ENCODE measurements around the gene TGFB1.

Gene TGFB1

DNA sequence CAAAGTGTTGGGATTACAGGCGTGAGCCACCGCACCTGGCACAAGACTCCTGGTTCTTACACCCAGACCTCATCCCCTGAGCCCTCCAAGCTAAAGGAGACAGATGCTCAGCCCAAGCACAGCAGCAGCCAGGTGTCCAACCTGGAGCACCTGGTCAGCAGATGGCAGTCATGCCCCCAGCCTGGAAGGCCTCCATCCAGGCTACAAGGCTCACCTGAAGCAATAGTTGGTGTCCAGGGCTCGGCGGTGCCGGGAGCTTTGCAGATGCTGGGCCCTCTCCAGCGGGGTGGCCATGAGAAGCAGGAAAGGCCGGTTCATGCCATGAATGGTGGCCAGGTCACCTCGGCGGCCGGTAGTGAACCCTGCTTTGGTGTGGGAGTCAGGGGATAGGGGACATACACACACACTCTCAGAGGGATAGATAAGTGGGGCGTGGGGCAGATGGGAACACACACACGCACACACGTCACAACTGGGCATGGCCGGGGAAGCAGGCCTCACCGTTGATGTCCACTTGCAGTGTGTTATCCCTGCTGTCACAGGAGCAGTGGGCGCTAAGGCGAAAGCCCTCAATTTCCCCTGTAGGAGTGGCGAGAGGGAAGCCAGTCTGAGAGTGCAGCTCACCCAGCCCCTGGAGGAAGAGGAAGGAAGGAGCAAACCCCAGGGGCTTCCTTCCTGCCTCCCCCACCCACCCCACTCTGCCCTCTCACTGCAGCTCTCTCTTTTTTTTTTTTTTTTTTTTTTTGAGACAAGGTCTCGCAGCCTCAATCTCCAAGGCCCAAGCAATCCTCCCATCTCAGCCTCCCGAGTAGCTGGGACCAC is 11.8 kb downstream of the TGFB1 start:
- DNase-seq (ENCODE audit: low spot score): no peak

DNA sequence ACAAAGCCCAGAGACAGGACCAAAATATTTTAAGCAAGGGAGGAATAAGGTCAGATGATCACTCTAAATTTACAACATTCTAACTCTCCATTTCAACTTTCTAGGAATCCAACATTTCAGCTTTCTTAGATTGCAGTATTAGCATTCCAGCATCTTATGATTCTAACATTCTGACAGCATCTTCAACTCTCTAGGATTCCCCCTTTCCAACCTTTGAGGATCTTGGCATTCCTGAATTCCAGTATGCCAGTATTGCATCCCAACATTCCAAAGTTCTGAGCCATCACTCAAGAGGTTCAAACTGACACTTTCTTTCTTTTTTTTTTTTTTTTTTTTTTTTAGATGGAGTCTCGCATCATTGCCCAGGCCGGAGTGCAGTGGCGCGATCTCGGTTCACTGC is 13.8 kb downstream of the TGFB1 start:
- peak; percentile 91 for DNase-seq (ENCODE audit: low spot score)

DNA sequence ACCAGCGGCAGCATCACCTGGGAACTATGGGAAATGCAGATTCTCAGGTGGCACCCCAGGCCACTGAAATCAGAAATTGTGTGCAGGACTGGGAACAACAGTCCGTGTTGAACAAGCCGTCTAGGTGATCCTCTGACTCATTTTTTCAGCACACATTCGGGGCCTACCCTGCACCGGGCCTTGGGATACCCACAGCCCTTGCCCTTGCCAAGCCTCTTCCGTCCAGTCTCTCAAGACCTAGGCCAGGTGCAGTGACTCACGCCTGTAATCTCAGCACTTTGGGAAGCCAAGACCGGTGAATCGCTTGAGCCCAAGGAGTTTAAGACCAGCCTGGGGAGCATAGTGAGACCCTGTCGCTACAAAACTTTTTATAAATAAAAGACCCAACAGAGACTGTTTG is 18.3 kb downstream of the TGFB1 start:
- no peak for DNase-seq (ENCODE audit: low spot score)

GRCh38 chr19:41334793-41335192 is 18.9 kb downstream of the TGFB1 start:
- no peak for DNase-seq (ENCODE audit: low spot score)

DNA sequence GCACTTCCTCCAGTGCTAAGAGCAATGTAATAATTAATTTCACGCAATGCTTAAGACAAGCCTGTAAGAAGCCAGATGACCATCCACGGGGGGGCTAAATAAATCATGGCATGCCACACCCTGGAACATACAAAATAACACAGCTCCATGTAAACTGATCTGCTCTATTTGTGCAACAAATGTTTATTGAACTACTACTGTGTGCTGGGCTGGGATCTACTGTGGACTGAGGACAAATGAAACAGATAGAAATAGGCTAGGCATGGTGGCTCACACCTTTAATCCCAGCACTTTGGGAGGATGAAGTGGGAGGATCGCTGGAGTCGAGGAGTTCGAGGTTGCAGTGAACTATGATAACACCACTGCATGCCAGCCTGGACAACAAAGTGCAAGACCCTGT is 21.3 kb downstream of the TGFB1 start:
- no peak for DNase-seq (ENCODE audit: low spot score)

DNA sequence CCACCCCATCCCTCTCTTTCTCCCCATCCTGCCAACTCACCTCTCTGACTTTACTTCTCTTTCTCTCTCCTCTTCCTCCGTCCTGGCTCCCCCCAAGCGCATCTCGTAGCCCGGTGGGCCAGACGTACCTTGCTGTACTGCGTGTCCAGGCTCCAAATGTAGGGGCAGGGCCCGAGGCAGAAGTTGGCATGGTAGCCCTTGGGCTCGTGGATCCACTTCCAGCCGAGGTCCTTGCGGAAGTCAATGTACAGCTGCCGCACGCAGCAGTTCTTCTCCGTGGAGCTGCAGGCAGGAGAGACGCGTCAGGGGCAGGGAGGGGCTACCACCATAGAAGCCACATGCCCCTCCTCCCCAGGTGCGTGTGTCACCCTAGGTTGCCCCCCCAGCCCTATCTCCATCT is 21.7 kb downstream of the TGFB1 start:
- DNase-seq (ENCODE audit: low spot score): no peak

DNA sequence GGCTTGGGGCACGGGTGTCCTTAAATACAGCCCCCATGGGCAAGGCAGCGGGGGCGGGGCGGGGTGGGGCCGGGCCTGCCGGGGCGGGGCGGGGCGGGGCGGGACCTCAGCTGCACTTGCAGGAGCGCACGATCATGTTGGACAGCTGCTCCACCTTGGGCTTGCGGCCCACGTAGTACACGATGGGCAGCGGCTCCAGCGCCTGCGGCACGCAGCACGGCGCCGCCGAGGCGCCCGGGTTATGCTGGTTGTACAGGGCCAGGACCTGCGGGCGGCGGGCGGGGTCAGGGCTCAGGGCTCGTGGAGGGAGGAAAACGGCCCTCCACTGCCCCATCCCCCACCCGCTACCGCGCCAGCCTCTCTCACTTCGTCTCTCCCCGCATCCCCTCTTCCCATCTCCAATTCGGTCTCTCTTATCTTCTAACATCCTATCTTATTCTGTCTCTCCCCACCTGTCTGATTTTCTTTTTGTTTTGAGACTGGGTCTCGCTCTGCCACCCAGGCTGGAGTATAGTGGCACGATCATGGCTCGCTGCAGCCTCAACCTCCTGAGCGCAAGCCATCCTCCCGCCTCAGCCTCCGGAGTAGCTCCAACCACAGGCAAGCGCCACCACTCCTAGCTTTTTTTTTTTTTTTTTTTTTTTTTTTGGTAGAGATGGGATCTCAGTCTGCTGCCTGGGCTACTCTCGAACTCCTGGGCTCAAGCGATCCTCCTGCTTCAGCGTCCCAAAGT is 22.6 kb downstream of the TGFB1 start:
- no peak for DNase-seq (ENCODE audit: low spot score)

- DNase-seq (ENCODE audit: low spot score): no peak
Observed at GRCh38 chr19:41330481-41330880, 23.2 kb downstream of the TGFB1 start.

DNA sequence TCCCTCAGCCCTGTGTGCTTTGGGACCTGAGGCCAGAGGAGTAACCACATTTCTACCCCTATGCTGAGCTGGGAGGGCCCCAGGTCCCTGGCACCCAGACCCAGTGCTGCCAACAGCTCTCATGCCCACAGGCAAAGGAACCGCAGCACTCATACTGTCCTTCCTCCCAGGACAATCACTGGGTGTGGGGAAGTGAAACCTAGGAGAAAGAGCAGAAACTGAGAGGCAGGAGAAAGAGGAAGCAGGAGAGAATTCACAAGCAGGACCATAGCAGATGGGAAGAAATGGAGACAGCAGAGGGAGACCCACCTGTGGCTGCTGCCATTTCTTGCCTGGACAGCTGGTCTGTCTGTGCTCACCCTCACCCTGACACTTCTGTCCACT is 24.9 kb downstream of the TGFB1 start:
- no peak for DNase-seq (ENCODE audit: low spot score)

GRCh38 chr19:41328157-41328841 is 25.4 kb downstream of the TGFB1 start:
- DNase-seq (ENCODE audit: low spot score): no peak

DNA sequence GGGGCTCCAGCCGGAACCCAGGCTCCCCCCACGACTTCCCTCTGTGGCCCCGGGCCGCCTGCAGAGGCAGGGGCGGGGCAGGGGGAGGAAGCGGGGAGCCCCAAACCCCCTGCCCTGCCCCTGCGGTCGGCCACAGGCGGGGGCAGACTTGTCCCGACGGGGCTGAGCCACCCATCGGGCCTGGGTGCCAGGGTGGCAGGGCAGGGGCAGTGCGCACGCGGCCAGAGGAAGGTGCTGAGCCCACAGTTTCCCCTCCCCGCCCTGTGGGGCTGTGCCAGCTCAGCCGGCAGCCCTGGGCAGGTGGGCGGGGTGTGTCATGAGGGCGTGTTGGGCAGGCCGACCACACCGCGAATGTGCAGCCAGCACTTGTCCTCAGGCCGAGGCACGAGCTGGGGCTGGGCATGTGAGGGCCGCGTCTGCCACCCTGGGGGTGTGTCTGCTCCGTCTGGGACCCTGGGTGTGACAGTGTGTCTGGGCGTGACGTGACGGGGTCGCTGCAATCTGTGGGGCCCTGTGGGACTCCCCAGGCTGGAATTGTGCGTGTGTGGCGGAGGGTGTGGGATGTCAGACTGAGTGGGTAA is 26.1 kb downstream of the TGFB1 start:
- peak; percentile 86 for DNase-seq (ENCODE audit: low spot score)

DNA sequence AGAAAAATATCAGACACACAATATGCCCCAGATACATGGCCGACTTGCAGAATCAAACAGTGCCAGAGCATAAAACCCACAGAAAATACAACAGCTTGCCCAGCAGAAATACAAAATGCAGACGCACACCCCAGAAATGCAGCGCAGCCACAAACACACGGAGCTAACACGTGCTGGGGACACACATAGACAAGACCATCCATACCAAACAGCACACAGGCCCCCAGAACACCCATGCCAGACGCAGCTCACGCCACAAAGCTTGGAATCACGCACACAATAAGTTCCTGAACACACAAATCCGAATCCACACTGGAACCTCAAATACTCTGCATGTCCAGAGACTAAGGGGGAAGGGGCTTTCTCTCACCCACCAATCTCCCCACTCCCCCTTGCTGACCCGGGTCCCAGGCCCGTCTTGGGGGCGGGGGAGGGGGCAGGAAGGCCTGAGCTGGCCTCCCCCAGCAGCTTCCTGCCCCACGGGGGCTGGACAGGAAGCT is 26.6 kb downstream of the TGFB1 start:
- DNase-seq (ENCODE audit: low spot score): no peak

DNA sequence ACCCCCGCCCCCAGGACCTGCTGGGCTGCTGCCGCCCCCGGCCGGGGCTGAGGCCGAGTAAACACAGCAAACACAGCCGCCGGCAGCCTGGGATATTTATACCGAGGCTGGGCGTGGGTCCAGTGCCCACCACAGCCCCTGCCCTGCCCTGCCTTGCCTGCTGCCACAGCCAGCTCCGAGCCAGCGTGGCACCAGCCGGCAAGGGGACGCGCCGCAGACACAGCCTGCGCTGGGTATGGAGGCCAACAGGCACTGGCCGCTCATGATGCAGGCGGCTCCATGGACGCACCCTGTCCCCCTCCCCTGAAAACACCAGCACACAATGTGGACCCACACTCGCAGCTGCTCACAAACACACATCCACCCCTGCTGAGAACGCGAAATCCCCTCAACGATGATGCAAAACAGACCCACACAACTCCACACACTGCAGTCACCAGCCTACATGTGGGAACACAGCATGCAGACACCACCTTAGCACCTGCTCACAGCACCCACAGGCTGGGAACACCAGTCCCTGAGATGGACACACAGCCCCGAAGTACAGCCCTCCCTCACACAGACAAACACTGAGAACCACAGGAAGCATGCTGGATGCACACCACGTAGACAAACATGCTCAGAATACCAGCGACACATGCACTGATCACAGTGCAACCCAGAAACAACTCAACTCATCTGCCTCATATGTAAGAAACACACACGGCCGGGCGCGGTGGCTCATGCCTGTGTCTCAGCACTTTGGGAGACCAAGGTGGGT is 27.6 kb downstream of the TGFB1 start:
- peak; percentile 81 for DNase-seq (ENCODE audit: low spot score)

- no peak for DNase-seq (ENCODE audit: low spot score)
Observed at GRCh38 chr19:41325640-41325946, 28.1 kb downstream of the TGFB1 start.

- peak; percentile 67 for DNase-seq (ENCODE audit: low spot score)
Observed at GRCh38 chr19:41324921-41325639, 28.6 kb downstream of the TGFB1 start.

DNA sequence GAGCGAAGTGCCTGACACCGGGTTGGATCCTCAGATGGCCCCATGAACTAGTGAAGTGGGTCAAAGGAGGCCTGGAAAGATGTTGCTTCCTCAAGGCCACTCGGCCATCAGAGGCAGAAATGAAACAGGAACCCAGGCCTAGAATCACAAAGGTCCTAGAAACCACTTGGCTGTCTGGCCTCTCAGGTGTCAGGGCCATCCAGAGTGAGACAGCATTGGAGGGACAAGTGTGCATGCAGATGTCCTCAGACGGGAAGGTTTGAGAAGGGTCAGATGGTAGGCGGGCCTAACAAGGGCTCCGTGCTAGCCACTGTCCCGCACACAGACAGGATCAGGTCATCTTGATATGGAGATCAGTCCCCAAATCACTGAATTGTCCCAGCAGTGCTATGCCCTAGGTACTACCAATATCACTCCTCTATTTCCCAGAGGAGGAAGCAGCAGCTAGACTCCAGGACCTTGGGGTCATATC is 29.5 kb downstream of the TGFB1 start:
- no peak for DNase-seq (ENCODE audit: low spot score)

DNA sequence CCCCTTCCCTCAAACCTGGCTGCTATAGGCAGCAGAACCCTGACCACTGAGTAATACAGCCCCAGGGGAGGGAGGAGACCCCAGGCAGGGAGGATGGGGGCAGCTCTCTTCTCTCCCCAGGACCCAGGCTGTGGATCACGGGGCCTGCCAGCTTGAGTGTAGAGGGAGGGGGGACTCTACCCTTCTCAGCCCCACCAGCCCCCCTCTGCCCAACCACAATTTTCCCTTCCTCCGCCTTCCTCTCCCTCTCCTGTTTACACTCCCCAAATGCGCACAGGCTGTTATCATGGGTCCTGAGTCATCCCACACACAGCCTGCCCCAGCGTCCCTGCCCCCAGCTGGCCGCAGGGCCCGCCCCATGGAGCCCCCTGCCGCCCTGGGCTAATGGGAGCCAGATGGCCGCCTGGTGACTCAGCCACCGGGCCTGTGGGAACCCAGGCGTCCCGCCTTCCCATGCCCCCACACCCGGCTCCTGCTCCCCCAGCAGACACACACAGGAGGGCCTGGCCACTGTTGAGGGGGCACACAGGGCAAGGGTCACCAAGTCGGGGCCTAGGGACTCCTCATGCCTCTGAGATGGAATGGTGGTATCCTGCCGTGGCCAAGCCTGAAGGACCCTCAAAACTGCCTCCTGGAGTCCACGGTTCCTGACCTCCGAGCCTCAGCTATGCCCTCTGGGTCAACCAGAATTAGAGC is 30.1 kb downstream of the TGFB1 start:
- DNase-seq (ENCODE audit: low spot score): no peak

GRCh38 chr19:41323023-41323422 is 30.7 kb downstream of the TGFB1 start:
- DNase-seq (ENCODE audit: low spot score): no peak

DNA sequence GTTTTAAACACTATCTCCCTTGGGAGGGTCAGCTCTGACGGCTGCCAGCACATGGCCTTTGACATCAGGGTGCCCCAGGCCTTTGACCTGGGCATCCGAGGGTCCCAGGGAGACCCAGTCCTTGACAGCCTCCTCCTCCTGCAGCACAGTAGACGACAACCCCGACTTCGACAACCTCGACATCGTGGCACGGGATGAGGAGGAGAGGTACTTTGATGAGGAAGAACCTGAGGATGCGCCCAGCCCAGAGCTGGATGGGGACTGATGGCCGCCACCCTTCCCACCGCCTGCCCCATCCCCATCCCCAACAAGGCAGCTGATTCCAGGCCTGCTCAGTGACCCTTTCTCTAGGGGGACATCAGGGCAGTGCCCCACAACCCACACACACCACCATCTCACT is 31.3 kb downstream of the TGFB1 start:
- no peak for DNase-seq (ENCODE audit: low spot score)

DNA sequence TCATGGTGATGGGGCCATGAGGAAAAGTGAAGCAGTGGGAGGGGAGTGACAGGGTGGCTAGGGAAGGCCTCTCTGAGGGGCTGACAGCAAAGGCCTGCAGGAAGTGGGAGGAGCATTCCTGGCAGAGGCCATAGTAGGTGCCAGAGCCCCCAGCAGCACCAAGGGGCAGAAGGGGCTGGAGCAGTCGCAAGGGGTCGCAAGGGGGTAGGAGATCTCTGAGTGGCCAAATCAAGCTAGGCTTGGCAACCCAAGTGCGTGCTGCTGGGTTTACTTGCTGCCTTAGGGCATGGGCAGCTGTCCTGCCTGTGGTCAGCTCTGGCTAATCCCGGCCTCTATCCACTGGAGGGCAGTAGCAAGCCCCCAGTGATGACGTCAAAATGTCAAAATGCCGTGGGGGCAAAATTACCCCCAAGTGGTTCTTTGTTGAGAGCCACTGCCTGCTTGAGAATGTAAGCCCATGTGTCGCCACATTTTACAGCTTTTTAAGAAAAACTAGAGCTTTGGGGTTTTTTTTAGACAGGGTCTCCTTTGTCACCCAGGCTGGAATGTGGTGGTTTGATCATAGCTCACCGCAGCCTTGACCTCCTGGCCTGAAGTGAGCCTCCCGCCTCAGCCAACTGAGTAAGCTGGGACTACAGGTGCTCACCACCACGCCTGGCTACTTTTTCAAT is 32.0 kb downstream of the TGFB1 start:
- peak; percentile 56 for DNase-seq (ENCODE audit: low spot score)
